Fibroblast of the aortic adventitia (primary cell): ENCODE measurements around the gene SASH1. TPM values are rescaled to one million over a fixed set of nuclear protein-coding genes. Genes with fewer than 3 reads are reported as not detected.

Experiments used
- DNase-seq: peaks from one replicate; pipeline ENCODE4 v3.0.0-alpha.2; 2010; ENCODE audit warnings: low read depth
- H3K4me3 ChIP-seq: 2 replicates; pipeline ENCODE4 v1.5.1; 2011; ENCODE audit warnings: low read depth, mild to moderate bottlenecking, control low read depth, low read length, moderate library complexity
- total RNA-seq: library from RNA; depleted of rRNA; stranded (reverse); fragments of >200 nt; gene quantifications from 2 replicates; pipeline ENCODE4 v1.2.3, GENCODE V29; 2012; ENCODE audit warnings: low replicate concordance
- TF ChIP-seq, protein P1 (sequence below): IDR thresholded peaks from 2 replicates; pipeline ENCODE4 v1.5.1; 2011; ENCODE audit warnings: mild to moderate bottlenecking, low read length, control low read depth, inconsistent platforms; ENCODE audit not compliant: insufficient read depth

SASH1 gene
- total RNA-seq, 1 donor, result 59.5 TPM

DNA sequence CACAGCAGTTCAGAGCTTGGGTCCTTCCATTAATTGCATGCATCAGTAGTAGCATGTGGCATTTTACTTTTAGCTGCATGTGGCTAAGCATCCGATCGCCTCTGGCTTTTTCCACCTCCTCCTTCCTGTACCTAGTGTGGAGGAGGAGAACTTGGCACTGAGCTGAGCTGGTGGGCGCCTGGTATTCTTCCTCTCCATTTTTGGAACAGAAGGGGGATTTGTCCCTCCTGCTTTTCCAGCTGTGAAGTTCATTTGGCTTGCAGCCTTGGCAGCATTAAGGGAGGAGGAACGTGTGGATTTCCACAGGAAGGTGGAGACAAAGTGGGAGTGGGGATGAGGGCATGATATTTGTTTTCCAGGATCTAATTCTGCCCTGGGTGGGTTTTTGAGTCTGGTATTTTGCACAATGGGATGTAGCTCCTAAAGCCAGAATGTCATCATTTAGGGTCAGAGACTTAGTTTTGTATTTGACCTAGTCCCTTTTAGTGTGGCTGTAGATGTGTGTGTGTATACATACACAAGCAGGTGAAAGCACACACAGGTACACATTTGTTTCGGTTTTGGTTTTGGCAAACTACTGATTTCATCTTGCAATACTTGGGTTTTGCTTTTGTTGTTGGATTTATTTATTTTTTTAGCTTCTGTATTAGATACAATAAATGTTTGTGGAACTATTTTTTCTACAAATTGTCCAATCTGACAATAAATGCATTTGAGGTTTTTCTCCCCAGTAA, 90.0 kb downstream of the SASH1 start:
- TF ChIP-seq, protein P1, sequence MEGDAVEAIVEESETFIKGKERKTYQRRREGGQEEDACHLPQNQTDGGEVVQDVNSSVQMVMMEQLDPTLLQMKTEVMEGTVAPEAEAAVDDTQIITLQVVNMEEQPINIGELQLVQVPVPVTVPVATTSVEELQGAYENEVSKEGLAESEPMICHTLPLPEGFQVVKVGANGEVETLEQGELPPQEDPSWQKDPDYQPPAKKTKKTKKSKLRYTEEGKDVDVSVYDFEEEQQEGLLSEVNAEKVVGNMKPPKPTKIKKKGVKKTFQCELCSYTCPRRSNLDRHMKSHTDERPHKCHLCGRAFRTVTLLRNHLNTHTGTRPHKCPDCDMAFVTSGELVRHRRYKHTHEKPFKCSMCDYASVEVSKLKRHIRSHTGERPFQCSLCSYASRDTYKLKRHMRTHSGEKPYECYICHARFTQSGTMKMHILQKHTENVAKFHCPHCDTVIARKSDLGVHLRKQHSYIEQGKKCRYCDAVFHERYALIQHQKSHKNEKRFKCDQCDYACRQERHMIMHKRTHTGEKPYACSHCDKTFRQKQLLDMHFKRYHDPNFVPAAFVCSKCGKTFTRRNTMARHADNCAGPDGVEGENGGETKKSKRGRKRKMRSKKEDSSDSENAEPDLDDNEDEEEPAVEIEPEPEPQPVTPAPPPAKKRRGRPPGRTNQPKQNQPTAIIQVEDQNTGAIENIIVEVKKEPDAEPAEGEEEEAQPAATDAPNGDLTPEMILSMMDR, result no peak
- DNase-seq, result no peak
- no peak overlapping the region for H3K4me3 ChIP-seq

DNA sequence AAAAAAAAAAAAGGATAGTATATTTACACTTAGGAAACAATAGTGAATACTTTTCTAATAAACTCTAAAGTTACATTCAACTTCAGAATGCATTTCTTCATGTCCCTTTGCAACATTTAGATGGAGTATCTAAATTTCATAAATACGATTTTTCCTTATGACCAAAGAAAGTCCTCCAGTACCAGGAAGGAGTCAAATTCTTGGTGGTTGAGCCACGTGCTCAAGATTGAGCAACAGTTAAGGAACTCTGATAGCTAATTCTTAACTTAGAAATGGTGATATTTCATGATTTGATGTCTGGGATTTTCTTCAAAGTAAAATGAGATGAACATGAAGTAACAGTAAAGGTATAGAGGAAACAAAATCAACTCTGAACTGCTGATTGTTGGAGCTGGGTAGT, 92.7 kb downstream of the SASH1 start:
- peak; percentile 72 for DNase-seq
- no peak overlapping the region for H3K4me3 ChIP-seq
- TF ChIP-seq, protein P1, result no peak

DNA sequence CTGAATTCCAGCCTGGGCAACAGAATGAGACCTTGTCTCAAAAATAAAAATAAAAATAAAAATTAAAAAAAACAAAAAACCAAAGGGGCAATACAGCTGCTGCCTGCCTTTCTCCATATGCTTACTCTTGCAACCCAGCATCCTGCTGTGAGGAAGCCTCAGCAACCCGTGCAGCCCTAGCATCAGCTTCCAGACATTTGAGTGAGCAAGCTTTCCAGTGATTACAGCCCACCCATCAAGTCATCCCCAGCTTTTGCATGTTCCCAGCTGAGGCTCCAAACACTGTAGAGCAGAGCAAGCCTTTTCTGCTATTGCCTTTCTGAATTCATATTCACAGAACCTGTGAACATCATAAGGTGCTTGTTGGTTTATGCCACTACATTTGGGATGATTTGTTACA, 93.8 kb downstream of the SASH1 start:
- no peak for DNase-seq
- TF ChIP-seq, protein P1, result no peak
- no peak overlapping the region for H3K4me3 ChIP-seq

DNA sequence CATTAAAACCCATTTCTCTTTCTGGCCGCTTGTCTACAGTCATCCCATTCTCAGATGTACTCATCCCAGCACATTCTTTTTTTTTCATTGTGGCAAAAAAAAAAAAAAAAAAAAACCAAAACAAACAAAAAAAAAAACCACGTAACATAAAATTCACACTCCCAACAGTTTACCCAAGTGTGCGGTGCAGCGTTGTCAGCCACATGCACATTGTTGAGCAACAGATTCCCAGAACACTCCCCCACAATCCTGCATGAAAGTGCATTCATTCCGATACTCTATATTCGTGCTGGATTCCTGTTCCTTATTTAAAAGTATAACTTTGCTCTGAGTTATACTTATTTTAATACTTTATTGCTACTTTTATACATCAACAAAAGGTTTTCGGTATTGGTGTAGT, 96.0 kb downstream of the SASH1 start:
- H3K4me3 ChIP-seq, result no peak overlapping the region
- TF ChIP-seq, protein P1, result no peak
- no peak for DNase-seq

DNA sequence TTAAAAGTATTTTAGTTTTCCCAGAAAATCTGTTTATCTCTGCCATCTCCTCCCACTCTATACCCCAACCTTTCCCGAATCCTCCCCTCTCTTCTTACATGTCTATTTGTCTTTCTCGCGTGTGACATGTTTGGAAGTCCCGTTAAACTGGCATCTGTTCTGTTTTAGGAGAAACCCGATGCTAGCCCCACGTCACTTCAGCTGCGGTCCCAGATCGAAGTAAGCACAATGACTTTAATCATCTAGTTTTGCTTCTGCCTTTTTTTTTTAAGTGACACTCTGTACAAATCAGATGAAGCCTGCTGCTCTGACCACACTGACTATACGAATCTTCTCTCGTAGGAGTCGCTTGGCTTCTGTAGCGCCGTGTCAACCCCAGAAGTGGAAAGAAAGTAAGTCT, 97.4 kb downstream of the SASH1 start:
- H3K4me3 ChIP-seq, result no peak overlapping the region
- DNase-seq, result no peak
- TF ChIP-seq, protein P1, result no peak

DNA sequence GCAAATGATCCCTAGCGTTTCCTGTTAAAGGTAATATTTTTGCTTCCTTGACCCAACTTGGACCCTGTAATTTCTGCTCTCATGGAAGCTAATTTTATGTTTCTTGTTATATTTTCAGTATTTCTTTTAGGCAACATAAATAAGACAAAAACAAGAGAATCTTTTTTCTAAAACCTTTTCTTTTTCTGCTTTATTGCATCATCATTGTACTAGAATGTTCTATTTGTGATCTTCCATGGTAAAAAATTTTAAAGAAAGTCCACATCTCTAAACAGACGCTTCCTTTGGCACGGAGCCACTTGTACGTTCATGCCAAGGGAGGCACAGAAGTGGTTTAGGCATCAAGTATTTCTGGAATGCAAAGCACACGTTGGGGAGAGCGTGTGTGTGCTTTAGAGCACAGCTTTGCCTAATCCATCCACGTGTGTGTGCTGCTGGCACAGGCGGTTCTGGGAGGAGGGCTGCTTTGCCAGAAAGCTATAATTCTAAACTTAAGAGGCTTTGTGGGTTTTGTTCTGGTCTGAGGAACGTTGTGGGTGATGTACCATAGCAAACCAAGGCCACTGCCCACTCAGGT, 98.3 kb downstream of the SASH1 start:
- DNase-seq, result peak; percentile 97
- TF ChIP-seq, protein P1, result no peak
- H3K4me3 ChIP-seq, result no peak overlapping the region

DNA sequence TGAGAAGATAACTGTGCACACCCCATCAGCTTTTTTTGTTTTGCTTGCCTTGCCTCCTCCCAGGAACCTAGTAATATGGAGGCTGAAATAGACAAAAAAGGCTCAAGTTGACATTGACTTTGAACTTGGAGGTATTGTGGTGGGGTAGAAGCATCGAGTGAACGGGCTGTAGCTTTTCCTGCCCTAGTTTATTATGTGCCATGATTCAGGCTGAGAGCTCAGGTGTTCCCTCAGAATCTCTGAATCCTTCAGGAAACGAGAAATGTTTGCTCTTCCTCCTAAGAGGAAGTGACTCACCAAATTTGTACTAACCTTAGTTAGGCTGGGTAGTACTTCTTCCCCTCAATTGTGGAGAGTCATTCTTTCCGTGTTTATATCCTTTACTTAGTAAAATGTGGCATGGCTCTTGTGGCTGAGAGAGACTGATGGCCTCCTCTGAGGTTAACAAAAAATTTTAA, 98.8 kb downstream of the SASH1 start:
- TF ChIP-seq, protein P1, result no peak
- DNase-seq, result peak; percentile 71
- no peak overlapping the region for H3K4me3 ChIP-seq
